NB4 (cell line): ENCODE measurements around the gene BTBD16.
A peak's percentile ranks its signal among the peaks of the same experiment; 100 is the strongest.

ENCODE experiments used
- CTCF ChIP-seq: IDR thresholded peaks from one replicate; pipeline ENCODE4 v1.5.1; 2012; ENCODE audit warnings: low read depth, low read length
- MAX ChIP-seq: IDR thresholded peaks from 2 replicates; pipeline ENCODE4 v1.6.1; 2011; ENCODE audit warnings: low read depth, low read length

DNA sequence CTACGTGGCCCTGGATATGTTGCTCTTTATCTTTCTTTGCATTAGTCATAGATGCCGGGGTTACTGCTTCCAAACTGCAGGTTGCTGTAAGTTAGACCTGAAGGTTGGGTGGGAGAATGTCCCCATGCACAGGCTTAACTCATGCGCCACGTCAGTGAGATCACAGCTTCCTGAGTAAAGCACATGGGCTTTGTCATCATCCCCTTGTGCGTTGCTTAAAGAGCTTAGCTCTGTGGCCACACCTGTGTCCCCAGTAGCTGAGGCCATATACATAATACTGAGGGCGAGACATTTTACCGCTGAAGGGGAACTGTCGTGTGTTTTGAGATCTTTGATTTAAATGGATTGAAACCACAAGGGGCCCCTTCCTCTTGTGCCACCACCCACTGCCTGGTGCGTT, 45.8 kb upstream of the BTBD16 start:
- TF ChIP-seq MAX (0 out of 2 replicates have a peak, but pooled peaks have one; percentile 19), CTCF (no peak)
